Fibroblast of skin of back (primary cell): ENCODE data around the gene GRM5.

Experiments
- DNase-seq: peaks from one replicate; pipeline ENCODE4 v3.0.0-alpha.2; 2013

The GRM5 gene

DNA sequence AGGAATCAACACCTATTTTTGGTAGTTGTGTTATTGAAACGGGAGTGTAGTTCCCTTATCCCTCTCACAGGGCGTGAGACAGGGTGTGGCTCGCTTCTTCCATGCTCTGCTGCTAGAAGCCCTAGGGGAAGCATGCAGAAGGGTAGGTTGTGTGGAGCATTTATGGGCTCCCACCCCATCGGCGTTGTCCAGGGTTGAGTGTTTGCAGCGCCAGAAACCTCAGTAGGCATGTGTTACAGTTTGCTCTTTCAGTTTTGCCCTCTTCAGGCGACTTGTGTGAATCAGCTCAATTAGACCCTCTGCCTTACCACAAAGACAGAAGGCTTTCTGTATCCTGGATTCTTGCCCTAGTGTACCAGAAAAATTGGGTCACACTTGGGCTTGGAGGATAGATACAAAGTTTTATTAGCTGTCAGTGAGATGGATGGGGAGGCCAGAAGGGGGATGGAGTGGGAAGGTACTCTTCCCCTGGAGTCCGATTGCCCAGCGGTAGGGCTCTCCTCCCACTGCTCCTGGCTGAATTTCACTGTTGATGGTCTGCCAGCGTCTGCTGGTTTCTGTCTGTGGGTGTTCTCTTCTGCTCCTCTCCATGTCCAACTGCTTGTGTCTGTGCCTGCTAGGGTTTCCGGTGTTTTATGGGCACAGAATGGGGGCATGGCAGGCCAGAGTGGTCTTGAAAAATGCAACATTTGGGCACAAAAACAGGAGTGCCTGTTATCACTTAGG is 369.9 kb downstream of the GRM5 start:
- no peak for DNase-seq

DNA sequence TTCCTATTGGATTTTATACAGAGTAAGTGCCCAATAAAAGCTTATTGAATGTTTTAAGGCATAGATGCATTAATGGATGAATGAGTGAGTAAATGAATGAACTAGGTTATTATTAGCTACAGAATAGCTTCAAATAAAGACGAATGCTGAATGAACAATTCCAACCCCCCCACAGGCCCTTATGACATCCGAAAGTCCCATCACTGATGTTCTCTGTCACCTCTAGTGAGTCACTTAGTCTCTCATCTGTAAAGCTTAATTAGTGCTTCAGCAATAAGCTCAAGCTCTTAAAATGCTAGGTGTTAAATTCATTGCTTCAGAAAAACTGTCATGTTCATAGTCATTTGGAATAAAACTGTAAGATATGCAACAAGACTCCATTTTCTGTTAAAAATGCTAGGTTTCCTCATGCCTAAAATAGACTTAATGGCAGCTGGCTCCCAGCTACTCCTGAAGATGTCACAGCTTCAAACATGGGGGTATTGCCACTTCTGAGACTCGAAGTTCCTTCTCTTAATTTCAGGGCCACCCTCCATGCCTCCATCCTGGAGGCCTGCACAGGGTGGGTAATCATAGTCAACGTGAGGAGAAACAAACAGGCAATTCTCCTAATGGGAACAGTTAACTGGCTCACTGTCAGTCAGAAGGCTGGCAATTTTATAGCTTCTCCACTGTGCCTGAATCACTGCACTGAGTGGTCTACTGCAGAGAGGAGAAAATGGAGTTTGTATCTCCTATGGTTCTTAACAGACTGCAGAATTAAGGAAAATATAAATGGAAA is 373.3 kb downstream of the GRM5 start:
- no peak for DNase-seq

DNA sequence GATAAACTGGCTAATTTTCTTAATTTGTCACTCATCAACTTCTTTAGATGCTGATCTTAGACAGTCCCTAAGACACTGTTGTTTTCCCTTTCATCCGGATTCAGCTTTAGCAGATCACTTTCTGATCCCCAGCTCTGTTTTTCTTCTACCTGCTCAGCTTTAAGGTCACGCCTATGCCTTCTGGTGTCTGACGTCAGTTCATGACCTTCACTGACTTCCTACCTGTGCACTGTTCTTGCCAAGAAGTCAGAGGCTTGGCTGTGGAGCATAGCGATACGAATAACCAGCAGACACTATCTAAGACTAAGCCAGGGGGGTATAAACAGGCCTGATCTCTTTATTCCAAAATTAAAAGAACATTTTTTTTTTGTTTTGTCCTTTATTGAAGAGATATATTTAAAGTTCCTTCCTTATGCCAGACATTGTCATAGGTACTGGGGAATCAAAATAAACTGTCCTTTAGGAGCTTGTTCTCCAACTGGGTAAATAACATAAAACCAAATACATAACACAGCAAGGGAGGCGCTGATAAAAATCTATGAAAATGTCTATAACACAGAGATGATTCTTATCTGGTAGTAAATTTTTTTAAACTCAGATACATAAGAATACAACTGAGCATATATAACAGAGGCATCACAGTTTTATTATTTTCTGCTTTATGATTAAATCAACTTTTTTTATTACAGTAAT is 376.1 kb downstream of the GRM5 start:
- DNase-seq = no peak

DNA sequence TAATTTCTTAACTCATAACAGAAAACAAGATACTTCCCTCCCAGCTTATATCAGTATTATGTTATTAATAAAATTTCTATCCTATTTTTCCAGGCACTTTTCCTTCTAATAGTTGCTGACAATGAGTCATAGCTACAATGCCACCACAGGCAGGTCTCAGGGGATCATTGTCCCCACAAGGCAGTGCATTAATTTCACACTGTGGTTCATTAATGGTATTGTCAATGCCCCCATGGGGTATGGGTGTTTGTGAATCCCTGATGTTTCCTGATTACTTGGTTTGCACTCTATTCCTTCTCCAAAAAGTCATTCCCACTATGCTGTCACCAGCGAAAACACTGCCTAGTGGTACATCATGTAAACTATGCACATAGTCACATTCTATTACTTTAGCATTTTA is 382.8 kb downstream of the GRM5 start:
- no peak for DNase-seq

DNA sequence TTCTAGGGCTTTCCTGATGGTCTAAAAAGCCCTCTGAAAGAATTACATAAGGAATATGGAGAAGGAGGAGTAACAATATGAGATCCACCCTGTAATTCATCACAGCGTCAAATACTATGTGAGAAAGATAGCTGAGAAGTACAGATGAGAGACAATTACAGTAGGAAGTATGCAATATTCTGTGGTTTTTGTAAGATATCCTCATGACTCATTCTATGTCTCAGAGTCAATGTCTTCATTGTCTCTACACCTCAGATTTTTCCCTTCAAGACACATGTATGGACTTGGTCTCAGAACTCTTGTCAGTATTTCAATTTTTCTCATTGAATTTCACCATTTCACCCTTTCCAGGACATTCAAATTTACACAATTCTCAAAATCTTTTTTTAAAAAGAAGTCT is 385.0 kb downstream of the GRM5 start:
- peak; percentile 12 for DNase-seq

DNA sequence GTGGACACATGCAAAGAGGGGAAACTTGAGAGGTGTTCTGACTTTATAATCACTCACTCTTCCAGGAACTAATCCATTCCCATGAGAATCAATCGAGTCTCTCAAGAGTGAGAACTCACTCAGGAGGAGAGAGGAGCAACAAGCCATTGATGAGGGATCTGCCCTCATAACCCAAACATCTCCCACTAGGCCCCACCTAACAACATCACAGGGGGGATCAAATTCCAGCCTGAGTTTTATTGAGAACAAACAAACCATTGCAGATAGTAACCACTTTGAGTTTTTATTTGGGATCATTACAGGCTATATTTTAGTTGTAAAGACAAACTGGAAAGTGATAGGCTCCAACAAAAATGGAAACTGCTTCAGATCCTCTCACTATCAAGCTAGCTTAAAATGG is 399.4 kb downstream of the GRM5 start:
- no peak for DNase-seq

DNA sequence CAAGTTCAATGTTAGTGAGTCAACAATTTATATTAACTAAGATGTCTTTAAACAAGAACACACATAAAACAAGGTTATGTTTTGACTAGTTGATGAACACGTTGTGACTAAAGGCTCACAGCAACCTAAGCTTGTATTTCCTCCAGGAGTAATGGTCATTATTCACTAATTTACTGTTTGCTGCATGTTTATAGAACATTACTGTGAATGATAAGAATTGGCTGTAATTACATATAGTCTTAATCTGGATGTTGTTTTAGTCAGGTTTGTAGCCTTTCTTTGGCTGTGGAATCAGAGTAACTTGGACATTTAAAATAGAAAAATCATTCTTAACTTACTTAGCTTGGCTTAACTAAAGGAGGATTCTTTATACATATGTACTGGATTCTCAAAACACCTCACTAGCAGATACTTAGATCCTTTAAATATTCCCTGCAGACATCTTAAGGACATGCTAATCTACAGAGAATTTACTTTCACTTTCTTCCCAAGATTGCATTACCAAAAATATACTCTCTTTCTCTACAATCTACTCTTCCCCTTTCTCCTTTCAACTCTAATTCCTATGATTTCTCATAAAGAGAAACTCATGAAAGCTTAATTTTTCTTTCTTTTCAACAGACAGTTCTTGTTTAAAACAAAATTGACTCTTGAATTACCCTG is 408.6 kb downstream of the GRM5 start:
- no peak for DNase-seq

DNA sequence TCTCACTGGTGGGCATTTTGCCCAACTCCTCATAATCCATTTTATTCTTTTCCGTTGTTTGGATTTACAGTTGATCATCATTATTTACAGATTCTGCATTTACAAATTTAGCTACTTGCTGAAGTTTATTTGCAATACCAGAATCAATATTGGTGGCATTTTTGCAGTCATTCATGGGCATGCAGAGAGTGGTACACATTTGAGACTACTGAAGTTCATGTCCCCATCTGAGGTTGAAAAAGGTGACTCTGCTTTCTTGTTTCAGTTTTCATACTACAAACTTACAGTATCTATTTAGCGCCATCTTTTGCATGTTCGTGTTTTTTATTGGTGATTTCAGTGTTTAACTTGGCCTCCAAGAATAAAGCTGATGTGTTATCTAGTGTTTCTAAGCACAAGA is 409.5 kb downstream of the GRM5 start:
- no peak for DNase-seq

DNA sequence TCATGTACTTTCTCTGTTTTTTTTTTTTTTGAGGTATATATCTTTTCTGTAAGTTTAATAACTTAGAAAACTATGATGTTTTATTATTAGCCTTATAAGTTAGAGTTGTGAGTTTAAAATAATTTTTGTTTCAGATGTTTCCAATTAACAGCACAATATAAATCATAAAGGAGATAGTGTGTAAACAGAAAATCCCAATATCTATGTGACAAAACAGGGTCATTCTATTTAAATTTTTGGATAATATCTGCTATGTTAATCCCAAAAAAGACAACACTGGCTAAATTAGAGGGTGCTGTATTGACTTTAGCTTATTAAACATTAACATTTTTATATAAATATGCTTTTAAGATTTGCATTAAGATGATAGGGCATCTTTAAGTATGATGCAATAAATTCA is 410.1 kb downstream of the GRM5 start:
- no peak for DNase-seq

DNA sequence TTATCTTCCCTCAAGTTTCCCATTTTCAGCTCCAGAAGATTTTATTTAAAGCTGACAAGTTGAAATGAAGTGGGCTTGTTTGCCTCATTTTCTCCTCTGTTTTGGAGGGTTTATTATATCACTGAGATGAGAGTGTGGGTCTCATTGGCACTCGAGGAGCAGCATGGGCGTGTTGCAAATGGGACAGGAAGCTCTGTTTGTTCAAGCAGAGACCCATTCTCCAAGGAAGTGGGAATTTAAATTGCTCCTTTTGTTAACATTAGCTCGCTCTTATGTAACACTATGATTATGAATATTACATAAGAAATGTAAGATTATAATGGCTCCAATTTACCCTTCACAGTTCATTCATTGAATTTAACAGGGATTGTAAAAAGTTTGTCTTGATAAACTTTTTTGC is 410.6 kb downstream of the GRM5 start:
- DNase-seq = no peak

DNA sequence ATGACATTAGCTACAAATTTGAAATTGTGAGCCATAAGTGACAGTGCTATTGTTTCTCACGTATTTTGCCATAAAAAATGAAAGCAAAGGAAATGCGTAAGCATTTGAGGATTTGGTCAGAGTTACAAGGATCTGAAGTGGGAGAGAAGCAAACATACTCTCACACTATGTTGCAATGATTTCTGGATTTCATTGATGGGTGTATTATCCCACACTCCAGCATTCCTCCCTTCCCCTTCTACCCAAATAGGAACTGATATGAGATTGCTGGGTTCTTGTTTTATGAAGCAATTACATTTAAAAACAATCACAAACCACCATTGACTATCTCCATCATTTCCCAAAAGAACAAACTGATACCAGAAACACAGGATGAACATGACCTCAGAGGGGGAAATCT is 414.2 kb downstream of the GRM5 start:
- no peak for DNase-seq

DNA sequence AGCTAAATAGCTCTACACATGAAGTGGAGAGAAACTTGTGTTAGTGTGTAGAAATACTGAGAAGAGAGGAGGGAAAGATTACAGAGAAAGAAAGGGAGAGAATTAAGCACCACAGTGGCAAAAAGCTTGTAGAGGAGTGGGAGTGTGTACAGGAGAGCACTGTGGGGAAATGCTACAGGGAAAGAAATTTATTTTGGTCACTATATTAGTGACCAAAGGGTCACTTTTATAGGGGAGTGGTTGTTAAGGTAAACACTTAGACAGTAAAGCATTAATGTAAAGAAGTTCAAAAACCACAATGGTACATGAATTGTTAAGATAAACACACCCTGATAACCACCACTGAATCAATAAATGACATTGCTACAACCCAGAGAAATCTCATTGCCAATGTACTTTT is 421.1 kb downstream of the GRM5 start:
- no peak for DNase-seq

DNA sequence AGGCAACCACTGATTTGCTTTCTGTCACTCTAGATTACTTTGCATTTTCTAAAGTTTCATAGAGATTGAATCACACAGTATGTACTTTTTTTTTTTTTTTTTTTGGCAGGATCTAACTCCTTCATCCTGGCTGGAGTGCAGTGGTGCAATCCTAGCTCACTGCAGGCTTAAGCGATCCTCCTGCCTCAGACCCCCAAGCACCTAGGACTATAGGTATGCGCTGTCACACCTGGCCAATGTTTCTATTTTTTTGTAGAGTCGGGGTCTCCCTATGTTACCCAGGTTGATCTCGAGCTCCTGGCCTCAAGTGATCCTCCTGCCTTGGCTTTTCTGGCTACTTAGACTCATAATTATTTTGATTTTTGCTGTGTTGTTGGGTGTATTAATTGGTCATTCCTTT is 433.6 kb downstream of the GRM5 start:
- no peak for DNase-seq

DNA sequence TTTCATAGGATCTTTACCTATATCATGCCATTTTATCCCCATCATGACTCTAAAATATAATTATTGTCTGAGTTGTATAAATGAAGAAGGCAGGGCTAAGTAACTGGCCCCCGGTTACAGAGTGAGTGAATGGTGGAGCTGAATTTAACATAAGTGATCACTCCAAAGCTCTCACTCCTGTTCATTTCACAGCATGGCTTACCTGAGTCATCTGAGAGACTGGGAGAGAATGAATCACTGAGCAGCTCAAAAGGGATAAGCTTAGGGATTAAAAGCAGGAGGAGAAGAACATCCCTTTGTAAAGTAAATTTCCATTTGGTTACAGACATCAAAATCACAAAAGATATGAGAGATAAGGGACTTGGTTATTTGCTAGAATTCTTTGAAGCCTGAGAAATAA is 434.3 kb downstream of the GRM5 start:
- DNase-seq = peak; percentile 5

DNA sequence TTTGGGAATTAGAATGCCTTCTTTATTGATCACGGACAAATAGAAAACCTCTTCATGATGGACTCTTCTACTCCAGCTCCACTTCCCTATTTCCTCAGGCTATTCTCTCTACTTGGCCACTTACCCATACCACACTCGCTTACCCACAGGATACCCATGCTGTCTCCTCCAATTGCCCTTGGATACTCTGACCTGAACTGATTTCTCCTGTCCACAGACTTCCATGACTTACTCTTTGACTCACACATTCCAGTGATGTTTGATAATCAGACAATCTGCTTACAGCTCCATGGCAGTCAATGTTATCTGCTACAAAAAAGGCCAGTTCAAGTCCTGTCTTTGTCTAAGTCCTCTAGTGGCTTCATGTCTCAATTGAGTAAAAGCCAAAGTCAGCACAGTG is 436.3 kb downstream of the GRM5 start:
- DNase-seq = peak; percentile 7

DNA sequence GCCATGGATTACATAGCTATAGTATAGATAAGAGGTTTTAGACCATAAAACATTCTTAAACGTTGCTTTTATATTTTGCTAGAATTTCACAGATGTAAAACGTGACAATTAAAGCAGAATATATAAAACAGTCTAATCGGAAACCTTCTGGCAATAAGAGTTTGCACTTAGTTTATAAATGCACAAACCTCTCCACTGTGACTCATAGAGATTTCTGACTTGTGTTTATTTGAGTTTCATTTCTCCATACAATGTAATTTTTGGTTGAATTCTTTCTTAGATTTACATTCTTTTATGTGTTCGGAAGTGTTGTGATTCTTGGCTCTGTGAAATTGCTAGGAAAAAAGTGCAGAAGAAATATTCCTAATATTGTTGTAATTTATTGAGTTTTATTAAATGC is 439.6 kb downstream of the GRM5 start:
- no peak for DNase-seq

DNA sequence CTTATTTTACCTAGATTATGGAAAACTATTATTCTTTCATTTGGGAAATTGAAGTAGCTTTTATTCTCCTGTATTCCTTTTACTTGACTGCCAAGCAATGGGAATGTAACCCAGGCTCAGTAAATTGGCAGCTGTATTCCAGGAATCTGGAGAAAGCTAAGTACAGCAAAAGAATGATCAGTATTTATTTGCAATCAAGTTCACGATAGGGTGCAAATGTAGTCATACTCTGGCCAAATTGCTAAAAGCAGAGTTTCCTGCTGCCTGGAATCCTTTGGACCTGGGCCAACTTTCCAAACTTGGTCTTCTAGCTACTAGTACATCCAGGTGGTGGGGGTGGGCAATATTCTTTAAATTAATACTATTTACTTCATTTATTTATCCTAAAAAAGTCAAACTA is 442.3 kb downstream of the GRM5 start:
- peak; percentile 20 for DNase-seq

DNA sequence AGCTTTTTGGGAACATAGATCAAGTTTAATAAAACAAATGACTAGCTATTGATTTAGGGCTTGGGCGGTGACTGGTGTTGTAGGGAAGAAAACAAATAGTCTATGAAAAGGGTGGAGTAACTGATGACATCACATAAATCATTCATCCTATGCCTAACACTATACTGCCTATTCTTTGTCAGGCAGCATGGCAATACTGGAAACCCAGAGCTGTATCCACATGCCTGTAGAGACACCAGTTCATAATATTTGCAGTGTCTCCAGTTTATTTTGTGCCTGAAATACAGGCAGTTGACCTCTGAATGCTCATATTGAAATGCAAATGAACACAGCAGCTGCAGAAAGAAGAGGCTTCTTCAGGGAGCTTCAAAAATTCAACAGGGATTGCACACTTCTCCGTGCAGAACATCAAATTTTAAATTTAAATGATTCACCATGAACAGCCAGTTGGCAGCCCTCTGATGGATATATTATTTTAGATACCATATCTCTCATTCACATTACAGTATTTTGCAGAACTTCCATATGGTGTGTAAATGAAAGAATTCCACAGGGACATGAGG is 445.1 kb downstream of the GRM5 start:
- DNase-seq = no peak

DNA sequence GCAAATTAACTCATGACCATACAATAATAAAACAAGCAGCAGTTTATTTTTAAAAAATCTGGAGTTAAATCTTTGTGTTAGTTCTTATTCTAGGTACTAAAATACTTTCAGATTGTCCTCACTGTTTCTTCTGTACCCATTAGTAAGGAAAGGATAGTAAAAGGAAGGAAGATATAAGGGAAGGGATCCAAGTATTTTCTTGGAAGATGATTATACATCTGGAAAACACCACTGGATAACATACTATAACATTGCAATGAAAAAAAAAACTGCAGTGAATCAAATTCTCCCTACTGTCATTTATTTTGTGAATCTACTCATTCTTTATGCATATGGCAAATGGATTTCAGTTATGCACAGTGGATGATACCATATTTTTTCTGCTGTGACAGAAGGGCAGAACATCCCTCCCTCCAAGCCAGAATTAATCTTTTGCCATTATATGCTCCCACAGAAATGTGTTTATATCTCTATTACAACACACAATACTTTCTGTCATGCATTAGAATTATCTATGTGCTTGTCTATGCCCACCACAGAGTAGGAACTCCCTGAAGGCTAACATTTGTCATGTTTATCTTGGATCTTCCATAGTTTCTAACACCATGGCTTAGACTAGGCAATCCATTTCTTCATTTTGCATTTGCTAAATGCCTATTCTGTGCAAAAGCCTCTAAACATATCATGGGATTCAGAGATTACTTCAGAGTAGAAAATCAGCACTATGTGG is 446.0 kb downstream of the GRM5 start:
- DNase-seq = no peak

DNA sequence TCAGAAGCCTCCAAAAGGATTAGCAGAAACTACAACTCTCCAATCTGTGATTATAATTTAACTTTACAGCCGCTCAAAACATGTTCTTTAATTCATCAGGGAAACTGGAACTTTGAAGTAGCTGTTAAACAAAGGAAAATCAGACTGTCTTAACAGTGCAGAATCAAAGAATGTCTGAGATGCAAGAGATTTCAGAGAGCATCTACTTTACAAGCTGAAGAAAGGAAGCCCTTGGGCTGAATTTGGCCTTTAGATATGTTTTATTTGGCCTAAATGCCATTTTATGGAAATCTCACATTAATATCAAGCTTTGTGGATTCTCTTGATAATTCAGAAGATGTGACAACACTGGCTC is 446.7 kb downstream of the GRM5 start:
- DNase-seq = no peak

DNA sequence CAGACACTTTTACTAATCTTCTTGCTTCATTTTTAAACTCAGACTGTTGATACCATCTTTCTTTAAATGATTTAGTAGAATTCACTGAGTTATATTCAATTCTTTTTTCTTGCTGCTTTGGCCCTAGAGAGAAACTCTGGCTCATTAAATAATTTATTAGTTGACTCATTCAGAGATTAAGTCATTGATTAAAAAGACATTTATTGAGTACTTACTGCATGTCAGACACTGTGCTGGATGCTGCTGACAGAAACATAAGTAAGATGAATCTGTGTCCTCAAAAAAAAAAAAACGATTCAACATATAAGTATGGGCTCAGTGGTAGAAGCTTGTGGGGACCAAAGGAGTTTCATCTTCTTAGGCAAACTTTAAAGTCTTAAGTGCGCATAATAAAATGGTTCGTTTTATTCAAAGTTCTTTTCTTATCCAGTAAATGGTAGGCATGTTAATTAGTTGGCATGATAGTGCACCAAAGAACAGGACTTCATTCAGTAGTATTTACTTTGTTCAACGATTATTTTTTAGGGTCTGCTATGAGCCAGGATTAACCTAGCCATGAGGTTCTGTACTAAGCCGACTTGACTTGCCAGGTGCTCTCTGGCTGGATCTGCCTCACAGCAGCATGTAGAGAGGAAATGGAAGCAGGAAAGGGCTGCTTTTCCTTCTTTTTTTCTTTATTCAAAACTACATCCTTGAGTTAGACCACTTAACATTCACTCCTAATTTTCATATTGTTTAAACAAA is 447.3 kb downstream of the GRM5 start:
- DNase-seq = no peak

DNA sequence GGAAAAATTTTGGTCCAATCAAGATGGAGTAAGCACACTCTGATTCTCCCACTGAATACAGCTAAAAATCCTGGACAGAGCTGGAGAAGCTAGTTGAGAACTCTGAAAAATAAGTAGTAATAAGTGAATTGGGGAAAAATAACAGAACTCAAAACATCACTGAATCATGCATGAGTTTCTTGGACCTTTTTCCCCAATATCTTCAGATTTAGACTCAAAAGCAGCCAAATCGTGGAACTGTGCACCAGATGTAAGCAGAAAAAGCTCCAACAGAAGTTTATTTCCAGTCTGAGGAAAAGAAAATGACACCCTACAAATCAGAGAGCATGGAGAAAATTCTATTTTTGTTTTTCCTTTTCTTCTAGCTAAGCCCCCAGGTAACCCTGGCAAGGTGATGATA is 448.6 kb downstream of the GRM5 start:
- DNase-seq = no peak
